Fibroblast of the conjunctiva (primary cell): Measurements from ENCODE around the gene SLC18A3.

Source experiments
- DNase-seq: peaks from one replicate; pipeline ENCODE4 v3.0.0-alpha.2; 2010; ENCODE audit warnings: low read depth

Gene SLC18A3

GRCh38 chr10:49651039-49651835 is 41.1 kb downstream of the SLC18A3 start:
- no peak for DNase-seq

GRCh38 chr10:49651917-49652316 is 41.8 kb downstream of the SLC18A3 start:
- no peak for DNase-seq

- no peak for DNase-seq
These were observed 42.5 kb downstream of the SLC18A3 start for GRCh38 chr10:49652421-49653272.

GRCh38 chr10:49653273-49653929 is 43.3 kb downstream of the SLC18A3 start:
- no peak for DNase-seq

GRCh38 chr10:49654036-49654693 is 44.1 kb downstream of the SLC18A3 start:
- no peak for DNase-seq

GRCh38 chr10:49655099-49655498 is 45.0 kb downstream of the SLC18A3 start:
- no peak for DNase-seq

GRCh38 chr10:49656845-49657493 is 46.9 kb downstream of the SLC18A3 start:
- DNase-seq, result no peak

GRCh38 chr10:49657606-49658005 is 47.5 kb downstream of the SLC18A3 start:
- DNase-seq, result no peak

- no peak for DNase-seq
These were observed 51.2 kb downstream of the SLC18A3 start for GRCh38 chr10:49661140-49661856.
